GM06990 (cell line): ENCODE results near the gene GPR42.

ENCODE experiments used
- DNase-seq: peaks from one replicate; pipeline ENCODE4 v3.0.0-alpha.2; 2011; ENCODE audit not compliant: insufficient read length; ENCODE audit errors: extremely low read depth
- H3K27me3 ChIP-seq: replicated peaks from 2 replicates; pipeline ENCODE4 v1.6.0; 2011; ENCODE audit warnings: low read length; ENCODE audit not compliant: control insufficient read depth, insufficient read depth
- H3K36me3 ChIP-seq: 2 replicates; pipeline ENCODE4 v1.5.1; 2011; ENCODE audit warnings: low read length; ENCODE audit not compliant: control insufficient read depth, insufficient read depth
- H3K4me3 ChIP-seq: replicated peaks from 2 replicates; pipeline ENCODE4 v1.5.1; 2011; ENCODE audit warnings: low read depth, mild to moderate bottlenecking, control low read depth, low read length
- TF ChIP-seq, protein P1 (sequence below): IDR thresholded peaks from 2 replicates; pipeline ENCODE4 v1.5.1; 2011; ENCODE audit warnings: low read length, control low read depth, mild to moderate bottlenecking, inconsistent platforms; ENCODE audit not compliant: insufficient read depth, poor library complexity, severe bottlenecking

GPR42 gene, protein sequence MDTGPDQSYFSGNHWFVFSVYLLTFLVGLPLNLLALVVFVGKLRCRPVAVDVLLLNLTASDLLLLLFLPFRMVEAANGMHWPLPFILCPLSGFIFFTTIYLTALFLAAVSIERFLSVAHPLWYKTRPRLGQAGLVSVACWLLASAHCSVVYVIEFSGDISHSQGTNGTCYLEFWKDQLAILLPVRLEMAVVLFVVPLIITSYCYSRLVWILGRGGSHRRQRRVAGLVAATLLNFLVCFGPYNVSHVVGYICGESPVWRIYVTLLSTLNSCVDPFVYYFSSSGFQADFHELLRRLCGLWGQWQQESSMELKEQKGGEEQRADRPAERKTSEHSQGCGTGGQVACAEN

DNA sequence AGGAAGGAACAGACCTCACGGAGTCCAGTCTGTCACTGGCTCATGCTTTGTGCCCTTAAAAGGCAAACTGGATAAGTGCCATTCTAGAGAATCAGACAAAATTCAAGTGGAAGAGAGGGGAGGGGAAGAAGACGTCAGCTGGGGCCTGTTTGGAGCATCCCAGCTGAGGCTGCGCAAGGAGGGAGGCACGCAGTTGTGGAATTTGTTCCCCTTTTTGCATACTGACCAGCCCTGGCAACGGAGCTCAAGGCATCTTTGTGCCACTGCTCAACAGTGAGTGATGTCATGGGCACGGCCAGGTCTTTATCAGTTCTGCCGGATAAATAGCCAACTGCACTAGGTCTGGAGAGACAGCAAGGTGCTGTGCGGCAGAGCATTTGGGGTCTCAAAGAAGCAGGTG, at the start of gene GPR42:
Gene GPR42 (plus strand): TSS at position 347 of the 400 bp plus-strand sequence. CDS start 292 bp downstream, outside the sequence.
- Histone ChIP-seq H3K27me3 (no peaks in the 10 kb centered on the region), H3K4me3 (no peak within 1 kb of the TSS), H3K36me3 (no peaks in the 10 kb centered on the region)
- no peak for DNase-seq
- TF ChIP-seq, protein P1, sequence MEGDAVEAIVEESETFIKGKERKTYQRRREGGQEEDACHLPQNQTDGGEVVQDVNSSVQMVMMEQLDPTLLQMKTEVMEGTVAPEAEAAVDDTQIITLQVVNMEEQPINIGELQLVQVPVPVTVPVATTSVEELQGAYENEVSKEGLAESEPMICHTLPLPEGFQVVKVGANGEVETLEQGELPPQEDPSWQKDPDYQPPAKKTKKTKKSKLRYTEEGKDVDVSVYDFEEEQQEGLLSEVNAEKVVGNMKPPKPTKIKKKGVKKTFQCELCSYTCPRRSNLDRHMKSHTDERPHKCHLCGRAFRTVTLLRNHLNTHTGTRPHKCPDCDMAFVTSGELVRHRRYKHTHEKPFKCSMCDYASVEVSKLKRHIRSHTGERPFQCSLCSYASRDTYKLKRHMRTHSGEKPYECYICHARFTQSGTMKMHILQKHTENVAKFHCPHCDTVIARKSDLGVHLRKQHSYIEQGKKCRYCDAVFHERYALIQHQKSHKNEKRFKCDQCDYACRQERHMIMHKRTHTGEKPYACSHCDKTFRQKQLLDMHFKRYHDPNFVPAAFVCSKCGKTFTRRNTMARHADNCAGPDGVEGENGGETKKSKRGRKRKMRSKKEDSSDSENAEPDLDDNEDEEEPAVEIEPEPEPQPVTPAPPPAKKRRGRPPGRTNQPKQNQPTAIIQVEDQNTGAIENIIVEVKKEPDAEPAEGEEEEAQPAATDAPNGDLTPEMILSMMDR, result no peak

DNA sequence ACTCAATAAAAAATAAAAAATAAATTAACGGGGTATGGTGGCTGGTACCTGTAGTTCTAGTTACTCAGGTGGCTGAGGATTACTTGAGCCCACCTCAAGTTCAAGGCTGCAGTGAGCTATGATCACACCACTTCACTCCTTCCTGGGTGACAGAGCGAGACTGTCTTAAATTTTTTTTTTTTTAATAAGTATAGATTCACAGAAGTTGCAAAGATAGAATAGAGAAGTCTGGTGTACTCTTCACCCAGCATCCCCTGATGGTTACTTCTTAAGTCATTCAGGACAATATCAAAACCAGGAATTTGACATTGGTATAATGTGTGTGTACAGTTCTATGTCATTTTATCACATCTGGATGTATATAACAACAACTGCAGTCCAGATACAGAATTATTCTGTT, 49.6 kb upstream of the GPR42 start:
- Histone ChIP-seq H3K4me3 (no peak overlapping the region), H3K36me3 (no peaks in the 10 kb centered on the region), H3K27me3 (no peaks in the 10 kb centered on the region)
- no peak for DNase-seq
- TF ChIP-seq, protein P1, result no peak

DNA sequence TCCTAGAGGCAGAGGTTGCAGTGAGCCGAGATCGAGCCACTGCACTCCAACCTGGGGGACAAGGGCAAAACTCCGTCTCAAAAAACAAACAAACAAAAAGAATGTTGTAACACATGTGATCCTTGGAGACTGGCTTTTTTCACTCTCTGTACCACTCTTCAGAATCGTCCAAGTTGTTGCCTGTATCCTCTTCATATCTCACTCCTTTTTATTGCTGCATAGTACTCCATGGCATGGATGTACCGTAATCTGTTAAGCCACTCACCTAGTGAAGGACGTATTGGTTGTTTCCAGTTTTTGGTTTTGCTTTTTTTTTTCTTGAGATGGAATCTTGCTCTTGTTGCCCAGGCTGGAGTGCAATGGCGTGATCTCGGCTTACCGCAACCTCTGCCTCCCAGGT, 48.9 kb upstream of the GPR42 start:
- no peak overlapping the region for H3K4me3 ChIP-seq
- no peaks in the 10 kb centered on the region for H3K27me3 ChIP-seq
- DNase-seq, result no peak
- TF ChIP-seq, protein P1, result no peak
- no peaks in the 10 kb centered on the region for H3K36me3 ChIP-seq

DNA sequence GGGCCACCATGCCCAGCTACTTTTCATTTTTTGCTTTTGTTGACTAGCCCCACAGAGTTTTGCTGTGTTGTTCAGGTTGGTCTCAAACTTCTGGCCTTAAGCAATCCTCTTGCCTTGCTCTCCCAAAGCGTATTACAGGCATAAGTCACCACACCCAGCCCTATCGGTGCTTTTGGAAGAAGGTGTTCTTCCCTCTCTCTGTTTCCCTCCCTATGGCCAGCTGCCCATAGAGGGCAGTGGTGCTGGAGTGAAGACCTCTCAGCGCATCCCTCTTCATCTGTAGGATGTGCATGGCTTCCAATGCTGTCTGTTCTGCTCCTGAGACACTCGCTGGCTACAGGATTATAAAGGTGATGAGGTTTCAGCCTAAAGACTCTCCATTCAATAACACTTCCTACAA, 43.2 kb upstream of the GPR42 start:
- no peaks in the 10 kb centered on the region for H3K36me3 ChIP-seq
- no peak overlapping the region for H3K4me3 ChIP-seq
- TF ChIP-seq, protein P1, result peak; percentile 33
- H3K27me3 ChIP-seq, result no peaks in the 10 kb centered on the region
- DNase-seq, result no peak

DNA sequence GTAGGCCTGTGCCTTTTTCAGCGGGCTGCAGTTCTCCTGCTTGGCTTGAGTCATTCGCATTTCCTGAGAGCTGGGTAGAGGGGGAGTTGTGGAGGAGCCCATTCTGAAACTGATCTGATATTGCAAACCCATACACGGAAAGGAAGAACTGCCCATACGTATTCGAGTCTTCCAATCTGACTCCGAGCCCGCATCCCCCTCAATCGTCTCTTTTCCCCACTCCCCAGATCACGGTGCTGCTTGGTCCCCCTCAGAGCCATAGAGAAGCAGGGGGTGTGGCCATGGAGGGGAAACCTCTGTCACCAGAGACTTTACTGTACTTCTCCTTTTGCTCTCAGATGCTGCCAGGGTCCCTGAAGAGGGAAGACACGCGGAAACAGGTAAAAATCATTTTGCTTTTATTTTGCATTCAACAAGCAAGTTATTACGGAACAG, 42.0 kb upstream of the GPR42 start, which contains the start of gene CD22:
Gene CD22 (plus strand): TSS at position 337 of the 435 bp plus-strand sequence. CDS start 2,854 bp downstream, outside the sequence.
- no peaks in the 10 kb centered on the region for H3K27me3 ChIP-seq
- H3K4me3 ChIP-seq, result peak within 1 kb of the TSS; percentile 71
- peaks cover 6% of the 10 kb centered on the region for H3K36me3 ChIP-seq
- TF ChIP-seq, protein P1, result no peak
- DNase-seq, result peak; percentile 76
